Endothelial cell of umbilical vein (primary cell): ENCODE data around the gene CHMP1B. TPM values are rescaled to one million over a fixed set of nuclear protein-coding genes. Genes with fewer than 3 reads are reported as not detected.

Experiments used
- BruUV-seq: library from RNA; stranded (reverse); fragments of 400-500 nt; replicated peaks from 2 replicates; lab custom pipeline; 2021; lab: Mats Ljungman, UMichigan
- CTCF ChIA-PET: fragments of 300-600, 350-600 bp; sonication (Branson Sonifier 250); formaldehyde crosslinking; loops from one replicate; lab custom pipeline; 2021; ENCODE audit warnings: antibody characterized with exemption, inconsistent platforms; lab: Charles Lee
- POLR2A ChIA-PET: fragments of 300-600, 350-600 bp; sonication (Branson Sonifier 250); formaldehyde crosslinking; loops from one replicate; lab custom pipeline; 2021; ENCODE audit warnings: antibody characterized with exemption, inconsistent platforms; lab: Charles Lee
- DNase-seq: peaks from one replicate; pipeline ENCODE4 v3.0.0-alpha.2; 2011; ENCODE audit warnings: low read depth, low spot score
- FAIRE-seq: peaks from 2 replicates; lab custom pipeline; 2011; peaks lifted over from hg19 to GRCh38; lab: Jason Lieb, UNC
- H2AFZ ChIP-seq: 2 replicates; pipeline ENCODE4 v1.6.0; 2012; ENCODE audit warnings: low read depth, low read length, control low read depth, inconsistent platforms
- H3K27ac ChIP-seq: 2 replicates; pipeline ENCODE4 v1.5.1; 2011; ENCODE audit warnings: low read depth, mild to moderate bottlenecking, control low read depth, low read length, moderate library complexity; ENCODE audit not compliant: insufficient read depth
- H3K27me3 ChIP-seq, 2 experiments: 2 replicates each; pipeline versions ENCODE4 v1.6.0 to v1.6.1; 2011; ENCODE audit warnings: low read length in 2 of 2, mixed read lengths in 1 of 2; ENCODE audit not compliant: control insufficient read depth in 2 of 2, insufficient read depth in 2 of 2
- H3K36me3 ChIP-seq, 2 experiments: 2 replicates in 1 of 2; 3 replicates in 1 of 2; pipeline ENCODE4 v1.5.1; 2011; ENCODE audit warnings: low read length in 2 of 2, mild to moderate bottlenecking in 1 of 2, moderate library complexity in 1 of 2; ENCODE audit not compliant: control insufficient read depth in 2 of 2, insufficient read depth in 2 of 2; ENCODE audit errors: extremely low read depth in 1 of 2
- H3K4me1 ChIP-seq: 3 replicates; pipeline ENCODE4 v1.5.1; 2011; ENCODE audit warnings: mild to moderate bottlenecking, low read length; ENCODE audit not compliant: control insufficient read depth, insufficient read depth; ENCODE audit errors: extremely low read depth
- H3K4me2 ChIP-seq: 2 replicates; pipeline ENCODE4 v1.6.1; 2011; ENCODE audit warnings: low read length, control low read depth, mixed read lengths; ENCODE audit not compliant: insufficient read depth
- H3K4me3 ChIP-seq, 3 experiments: fragments of 200-600 bp in 1 of 3; sonication (generic), shearing (Covaris generic) in 1 of 3; replicated peaks in 1 of 3; 2 replicates each; pipeline ENCODE4 v1.5.1; 2011 to 2016; ENCODE audit warnings: control low read depth in 3 of 3, low read length in 3 of 3, mild to moderate bottlenecking in 2 of 3, inconsistent platforms in 1 of 3, low read depth in 1 of 3, moderate library complexity in 1 of 3; ENCODE audit not compliant: insufficient read depth in 1 of 3
- H3K79me2 ChIP-seq: 2 replicates; pipeline ENCODE4 v1.6.0; 2012; ENCODE audit warnings: low read length, inconsistent platforms; ENCODE audit not compliant: control insufficient read depth, insufficient read depth
- H3K9ac ChIP-seq: replicated peaks from 2 replicates; pipeline ENCODE3; 2011; ENCODE audit warnings: low read length, control low read depth; ENCODE audit not compliant: insufficient read depth; ENCODE audit errors: extremely low read depth
- H3K9me1 ChIP-seq: replicated peaks from 3 replicates; pipeline ENCODE4 v1.6.0; 2011; ENCODE audit warnings: mild to moderate bottlenecking, low read length; ENCODE audit not compliant: control insufficient read depth, insufficient read depth; ENCODE audit errors: extremely low read depth
- H3K9me3 ChIP-seq: replicated peaks from 2 replicates; pipeline ENCODE4 v1.5.1; 2012; ENCODE audit warnings: low read length, inconsistent platforms; ENCODE audit not compliant: control insufficient read depth, insufficient read depth
- H4K20me1 ChIP-seq: replicated peaks from 2 replicates; pipeline ENCODE3; 2011; ENCODE audit warnings: mild to moderate bottlenecking, low read length; ENCODE audit not compliant: control insufficient read depth, insufficient read depth; ENCODE audit errors: extremely low read depth
- CTCF ChIP-seq, 2 donors: IDR thresholded peaks; 1 replicate in 1 of 2; 2 replicates in 1 of 2; pipeline ENCODE4 v1.5.1; 2011; ENCODE audit warnings: low read length in 2 of 2, mild to moderate bottlenecking in 2 of 2, moderate library complexity in 2 of 2, control low read depth in 1 of 2, inconsistent platforms in 1 of 2, low read depth in 1 of 2; ENCODE audit not compliant: insufficient read depth in 1 of 2; ENCODE audit errors: extremely low read depth in 1 of 2
- EZH2 ChIP-seq: IDR thresholded peaks from 2 replicates; pipeline ENCODE4 v1.6.1; 2012; ENCODE audit warnings: borderline replicate concordance, low read depth, mild to moderate bottlenecking, moderate library complexity, low read length, inconsistent platforms; ENCODE audit not compliant: severe bottlenecking
- FOS ChIP-seq: IDR thresholded peaks from 2 replicates; pipeline ENCODE4 v1.6.1; 2011; ENCODE audit warnings: mild to moderate bottlenecking, low read length, moderate library complexity, borderline replicate concordance; ENCODE audit not compliant: insufficient read depth
- GATA2 ChIP-seq: IDR thresholded peaks from 2 replicates; pipeline ENCODE4 v1.7.0; 2011; ENCODE audit warnings: low read depth, mild to moderate bottlenecking, moderate library complexity, mixed read lengths, low read length; ENCODE audit not compliant: insufficient read length, insufficient read depth
- JUN ChIP-seq: IDR thresholded peaks from 2 replicates; pipeline ENCODE4 v1.6.1; 2011; ENCODE audit warnings: borderline replicate concordance, low read depth; ENCODE audit not compliant: insufficient read length, insufficient read depth
- MAX ChIP-seq: IDR thresholded peaks from 2 replicates; pipeline ENCODE4 v1.6.1; 2011; ENCODE audit not compliant: insufficient read depth, insufficient read length
- MYC ChIP-seq: IDR thresholded peaks from one replicate; pipeline ENCODE4 v1.6.1; 2011; ENCODE audit warnings: mild to moderate bottlenecking, low read depth, low read length
- POLR2A ChIP-seq: IDR thresholded peaks from 2 replicates; pipeline ENCODE4 v1.6.1; 2012; ENCODE audit warnings: low read depth, mild to moderate bottlenecking, control low read depth, low read length
- POLR2AphosphoS5 ChIP-seq: IDR thresholded peaks from 2 replicates; pipeline ENCODE4 v1.6.1; 2012; ENCODE audit warnings: low read depth, mild to moderate bottlenecking, control low read depth, low read length, moderate library complexity; ENCODE audit not compliant: insufficient read depth
- dilution Hi-C: fragments of 300-500 bp; cut with MboI; formaldehyde crosslinking; loops from one replicate; pipeline ENCODE4 v1.15.0; 2019; ENCODE audit warnings: low sequenced_read_pairs; ENCODE audit not compliant: extremely low pct_ligation_motif_present
- intact Hi-C: fragments of 100-400 bp; cut with micrococcal nuclease; formaldehyde crosslinking; loops from one replicate; pipeline ENCODE4 v1.10.0; 2022
- polyA plus RNA-seq, 4 experiments: library from polyadenylated mRNA; depleted of rRNA in 3 of 4; stranded (reverse) in 3 of 4; unstranded in 1 of 4; fragments of >200 nt; gene quantifications; 2 replicates each; pipeline versions ENCODE4 v1.2.1 to v1.2.3, GENCODE V29; 2011 to 2012; ENCODE audit warnings: missing spikeins in 1 of 4
- total RNA-seq: library from RNA; stranded (reverse); gene quantifications from 2 replicates; pipeline ENCODE4 v1.2.3, GENCODE V29; 2021

The CHMP1B gene
- total and polyA plus RNA-seq, 2 donors (not counting 3 experiments of a cell fraction or from before 2014, with no cell fraction given), result 24.0 to 27.0 TPM

GRCh38 chr18:11828786-11829432, 22.3 kb upstream of the CHMP1B start:
- intact Hi-C loops (no loop called here), dilution Hi-C loops (no loop called here)
- DNase-seq (no peak), FAIRE-seq (no peak)
- TF ChIP-seq POLR2A (no peak), MAX (no peak), EZH2 (no peak), FOS (no peak), GATA2 (no peak), JUN (no peak), CTCF (IDR thresholded peaks at IDR 0.05; ENCODE audit: extremely low read depth in 1 of 2, insufficient read depth in 1 of 2, low read depth in 1 of 2, low read length in 2 of 2) (no peak), POLR2AphosphoS5 (no peak), MYC (no peak)
- Histone ChIP-seq H3K27me3 (no peaks in the 10 kb centered on the region), H3K9me3 (no peaks in the 10 kb centered on the region), H3K4me3 (no peak overlapping the region), H3K4me1 (no peaks in the 10 kb centered on the region), H3K9ac (no peak overlapping the region), H3K36me3 (no peaks in the 10 kb centered on the region), H3K4me2 (no peak overlapping the region), H3K79me2 (no peaks in the 10 kb centered on the region), H3K27ac (no peak overlapping the region), H3K9me1 (no peaks in the 10 kb centered on the region), H2AFZ (no peak overlapping the region), H4K20me1 (no peaks in the 10 kb centered on the region)
- ChIA-PET POLR2A (no interaction called here), CTCF (interaction anchor here (0.9 kb wide), 1 partner anchor 11 kb away, joined by 3 read pairs; no protein-coding TSS in a partner anchor)
- BruUV-seq, result no TSS peak
